Retina (tissue), 1 donor: ENCODE data around the gene ARHGEF17.

ENCODE experiments used
- DNase-seq: peaks from one replicate; pipeline ENCODE4 v3.0.0-alpha.2; 2016

ARHGEF17 gene

DNA sequence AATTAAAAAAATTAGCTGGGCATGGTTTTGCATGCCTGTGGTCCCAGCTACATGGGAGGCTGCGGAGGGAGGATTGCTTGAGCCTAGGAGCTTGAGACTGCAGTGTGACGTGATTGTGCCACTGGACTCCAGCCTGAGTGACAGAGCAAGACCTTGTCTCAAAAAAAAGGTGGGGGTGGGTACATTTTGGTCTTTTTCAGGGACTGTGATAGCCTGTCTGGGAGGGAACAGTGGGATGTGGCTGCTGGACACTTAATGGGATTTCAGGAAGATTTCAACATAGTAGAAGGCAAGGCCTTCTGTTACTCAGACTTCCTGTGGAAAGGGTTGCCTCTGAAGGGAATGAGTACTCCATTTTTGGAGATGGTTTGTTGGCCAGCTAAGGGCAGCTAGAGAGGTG, 108.7 kb downstream of the ARHGEF17 start:
- no peak for DNase-seq
